AG04450 (cell line): ENCODE data around the gene PCDH19. TPM values are rescaled to one million over a fixed set of nuclear protein-coding genes. Genes with fewer than 3 reads are reported as not detected.

Experiments
- CTCF ChIA-PET: fragments of 300-600, 350-600 bp; formaldehyde crosslinking; extraction: SDS; loops from one replicate; lab custom pipeline; 2022; ENCODE audit warnings: antibody characterized with exemption, inconsistent platforms; lab: Charles Lee
- POLR2A ChIA-PET: fragments of 350-600 bp; formaldehyde crosslinking; extraction: SDS; loops from one replicate; lab custom pipeline; 2021; ENCODE audit warnings: antibody characterized with exemption, inconsistent platforms; lab: Yijun Ruan, JAX
- DNase-seq: peaks from one replicate; pipeline ENCODE4 v3.0.0-alpha.2; 2011; ENCODE audit warnings: low read depth, low spot score
- H3K27ac ChIP-seq: one replicate; pipeline ENCODE4 v1.5.1; 2012; ENCODE audit warnings: low read depth, low read length, control low read depth
- H3K27me3 ChIP-seq: one replicate; pipeline ENCODE4 v1.6.0; 2012; ENCODE audit warnings: low read length; ENCODE audit not compliant: control insufficient read depth, insufficient read depth
- H3K4me3 ChIP-seq: 2 replicates; pipeline ENCODE4 v1.5.1; 2011; ENCODE audit warnings: mild to moderate bottlenecking, low read depth, low read length, control low read depth
- H3K9me3 ChIP-seq: 2 replicates; pipeline ENCODE4 v1.5.1; 2012; ENCODE audit warnings: low read length; ENCODE audit not compliant: control insufficient read depth, insufficient read depth
- CTCF ChIP-seq: IDR thresholded peaks from 2 replicates; pipeline ENCODE4 v1.5.1; 2011; ENCODE audit warnings: low read depth, low read length, control low read depth, inconsistent platforms
- polyA plus RNA-seq: library from polyadenylated mRNA; depleted of rRNA; stranded (reverse); fragments of >200 nt; gene quantifications from 2 replicates; pipeline ENCODE4 v1.2.3, GENCODE V29; 2011

PCDH19 gene
- polyA plus RNA-seq, 1 experiment: 0.01 TPM

- Histone ChIP-seq H3K9me3 (peaks cover 16% of the 10 kb centered on the region; the same call in 1 of the 2 replicates), H3K27me3 (peaks cover 33% of the 10 kb centered on the region), H3K4me3 (no peak overlapping the region), H3K27ac (no peak overlapping the region)
- ChIA-PET POLR2A (no interaction called here), CTCF (no interaction called here)
- DNase-seq: no peak
- no peak for TF ChIP-seq CTCF
These were observed 2.0 kb downstream of the PCDH19 start for GRCh38 chrX:100407784-100408712.

GRCh38 chrX:100407147-100407783, 2.8 kb downstream of the PCDH19 start:
- ChIA-PET POLR2A (no interaction called here), CTCF (no interaction called here)
- peaks cover 16% of the 10 kb centered on the region; the same call in 1 of the 2 replicates for H3K9me3 ChIP-seq
- TF ChIP-seq CTCF: no peak
- H3K27me3 ChIP-seq: peaks cover 26% of the 10 kb centered on the region
- no peak for DNase-seq
- no peak overlapping the region for H3K27ac ChIP-seq
- H3K4me3 ChIP-seq: no peak overlapping the region

- TF ChIP-seq CTCF: no peak
- POLR2A ChIA-PET: no interaction called here
- Histone ChIP-seq H3K9me3 (peaks cover 16% of the 10 kb centered on the region; the same call in 1 of the 2 replicates), H3K27ac (no peak overlapping the region), H3K4me3 (no peak overlapping the region), H3K27me3 (peaks cover 14% of the 10 kb centered on the region)
- CTCF ChIA-PET: no interaction called here
- no peak for DNase-seq
These were observed 4.6 kb downstream of the PCDH19 start for GRCh38 chrX:100405424-100405823.

GRCh38 chrX:100404851-100405250, 5.2 kb downstream of the PCDH19 start:
- no peak for TF ChIP-seq CTCF
- DNase-seq: no peak
- H3K9me3 ChIP-seq: peaks cover 16% of the 10 kb centered on the region; the same call in 1 of the 2 replicates
- POLR2A ChIA-PET: no interaction called here
- CTCF ChIA-PET: no interaction called here
- H3K27me3 ChIP-seq: peaks cover 14% of the 10 kb centered on the region
- no peak overlapping the region for H3K4me3 ChIP-seq
- no peak overlapping the region for H3K27ac ChIP-seq

- Histone ChIP-seq H3K9me3 (no peaks in the 10 kb centered on the region), H3K27me3 (no peaks in the 10 kb centered on the region), H3K27ac (no peak overlapping the region), H3K4me3 (no peak overlapping the region)
- CTCF ChIA-PET: no interaction called here
- TF ChIP-seq CTCF: no peak
- DNase-seq: no peak
- POLR2A ChIA-PET: no interaction called here
These were observed 14.3 kb downstream of the PCDH19 start for GRCh38 chrX:100395781-100396180.
